ENCODE results near the gene RBBP8. TPM values are rescaled to one million over a fixed set of nuclear protein-coding genes. Genes with fewer than 3 reads are reported as not detected.

The RBBP8 gene
- total RNA-seq, 1 donor from 2014 or later, result 75.2 TPM

- H3K27me3 Mint-ChIP-seq, result no peaks in the 10 kb centered on the region
- no peak overlapping the region for H3K4me3 Mint-ChIP-seq (ENCODE audit: low read depth)
- no peak overlapping the region for H3K27ac Mint-ChIP-seq
- H3K36me3 Mint-ChIP-seq (ENCODE audit: insufficient read depth), result peaks cover 15% of the 10 kb centered on the region
- H3K4me1 Mint-ChIP-seq (ENCODE audit: low read depth), result no peaks in the 10 kb centered on the region
- H3K9me3 Mint-ChIP-seq (ENCODE audit: low read depth), result no peaks in the 10 kb centered on the region
- TF ChIP-seq CTCF (IDR thresholded peaks at IDR 0.05; ENCODE audit: unreplicated experiment), result no peak
- DNase-seq (ENCODE audit: low spot score, unreplicated experiment), result no peak
Observed at GRCh38 chr18:22985250-22985649, 52.1 kb downstream of the RBBP8 start.

GRCh38 chr18:22987547-22988189 lies 54.5 kb downstream of the RBBP8 start:
- Mint-ChIP-seq H3K27ac (no peak overlapping the region), H3K36me3 (ENCODE audit: insufficient read depth) (peaks cover 20% of the 10 kb centered on the region), H3K9me3 (ENCODE audit: low read depth) (no peaks in the 10 kb centered on the region), H3K4me1 (ENCODE audit: low read depth) (no peaks in the 10 kb centered on the region), H3K4me3 (ENCODE audit: low read depth) (no peak overlapping the region), H3K27me3 (no peaks in the 10 kb centered on the region)
- no peak for DNase-seq (ENCODE audit: low spot score, unreplicated experiment)
- no peak for TF ChIP-seq CTCF (IDR thresholded peaks at IDR 0.05; ENCODE audit: unreplicated experiment)

GRCh38 chr18:22988208-22988607 lies 55.1 kb downstream of the RBBP8 start:
- peaks cover 22% of the 10 kb centered on the region for H3K36me3 Mint-ChIP-seq (ENCODE audit: insufficient read depth)
- no peaks in the 10 kb centered on the region for H3K9me3 Mint-ChIP-seq (ENCODE audit: low read depth)
- no peak overlapping the region for H3K4me3 Mint-ChIP-seq (ENCODE audit: low read depth)
- DNase-seq (ENCODE audit: low spot score, unreplicated experiment), result no peak
- no peaks in the 10 kb centered on the region for H3K27me3 Mint-ChIP-seq
- no peak overlapping the region for H3K27ac Mint-ChIP-seq
- no peak for TF ChIP-seq CTCF (IDR thresholded peaks at IDR 0.05; ENCODE audit: unreplicated experiment)
- no peaks in the 10 kb centered on the region for H3K4me1 Mint-ChIP-seq (ENCODE audit: low read depth)

- no peak for DNase-seq (ENCODE audit: low spot score, unreplicated experiment)
- no peaks in the 10 kb centered on the region for H3K27me3 Mint-ChIP-seq
- H3K36me3 Mint-ChIP-seq (ENCODE audit: insufficient read depth), result peaks cover 31% of the 10 kb centered on the region
- H3K9me3 Mint-ChIP-seq (ENCODE audit: low read depth), result no peaks in the 10 kb centered on the region
- H3K27ac Mint-ChIP-seq, result peak overlapping the region; percentile 47
- no peak for TF ChIP-seq CTCF (IDR thresholded peaks at IDR 0.05; ENCODE audit: unreplicated experiment)
- peaks cover 12% of the 10 kb centered on the region for H3K4me1 Mint-ChIP-seq (ENCODE audit: low read depth)
- no peak overlapping the region for H3K4me3 Mint-ChIP-seq (ENCODE audit: low read depth)
Observed at GRCh38 chr18:22998344-22998743, 65.2 kb downstream of the RBBP8 start.

- peaks cover 32% of the 10 kb centered on the region for H3K36me3 Mint-ChIP-seq (ENCODE audit: insufficient read depth)
- H3K27ac Mint-ChIP-seq, result peak overlapping the region; percentile 47
- H3K4me3 Mint-ChIP-seq (ENCODE audit: low read depth), result no peak overlapping the region
- TF ChIP-seq CTCF (IDR thresholded peaks at IDR 0.05; ENCODE audit: unreplicated experiment), result no peak
- H3K27me3 Mint-ChIP-seq, result no peaks in the 10 kb centered on the region
- peaks cover 12% of the 10 kb centered on the region for H3K4me1 Mint-ChIP-seq (ENCODE audit: low read depth)
- DNase-seq (ENCODE audit: low spot score, unreplicated experiment), result no peak
- H3K9me3 Mint-ChIP-seq (ENCODE audit: low read depth), result no peaks in the 10 kb centered on the region
Observed at GRCh38 chr18:22999212-22999611, 66.1 kb downstream of the RBBP8 start.
